HG02610 (cell line): Measurements from ENCODE around the gene IL22RA2.

Experiments
- ATAC-seq: cut with Tn5 transposase; IDR thresholded peaks from one replicate; pipeline ENCODE4 v1.9.1; 2021; ENCODE audit warnings: mild to moderate bottlenecking, moderate library complexity; ENCODE audit not compliant: unreplicated experiment

Gene IL22RA2

DNA sequence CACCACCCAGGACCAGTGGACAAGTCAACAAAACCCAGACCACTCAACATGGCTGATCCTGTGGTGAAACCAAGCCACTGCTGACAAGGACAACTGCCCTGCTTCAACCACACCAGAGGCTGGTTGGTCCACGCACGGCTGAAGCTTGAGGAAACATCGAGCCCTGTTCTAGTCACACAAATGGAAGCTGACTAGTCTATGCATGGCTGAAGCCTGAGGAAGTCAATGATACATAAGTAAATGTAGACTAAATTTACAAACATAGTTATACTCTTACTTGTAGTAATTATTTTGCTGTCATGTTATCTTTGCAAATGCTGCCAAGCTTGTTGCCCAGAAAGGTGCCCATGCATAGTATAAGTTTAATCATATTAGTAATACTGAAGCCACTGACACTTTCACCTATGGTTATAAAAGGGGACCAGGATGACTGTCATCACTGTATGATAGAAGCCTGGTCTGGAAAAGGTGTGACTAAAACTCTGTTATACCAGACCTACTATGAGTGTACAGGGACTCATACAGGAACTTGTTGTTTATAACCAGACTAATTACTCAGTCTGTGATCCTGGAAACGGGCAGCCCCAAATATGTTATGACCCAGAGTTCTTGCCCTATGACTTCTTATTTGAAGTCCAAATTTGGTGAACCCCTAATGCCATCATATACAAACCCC is 5.6 kb downstream of the IL22RA2 start:
- ATAC-seq, result peak; percentile 52

- ATAC-seq, result no peak
These were observed 7.0 kb downstream of the IL22RA2 start for GRCh38 chr6:137166247-137167098.

GRCh38 chr6:137165375-137166246 is 7.8 kb downstream of the IL22RA2 start:
- ATAC-seq, result peak; percentile 49

- no peak for ATAC-seq
These were observed 9.6 kb downstream of the IL22RA2 start for GRCh38 chr6:137163732-137164318.

DNA sequence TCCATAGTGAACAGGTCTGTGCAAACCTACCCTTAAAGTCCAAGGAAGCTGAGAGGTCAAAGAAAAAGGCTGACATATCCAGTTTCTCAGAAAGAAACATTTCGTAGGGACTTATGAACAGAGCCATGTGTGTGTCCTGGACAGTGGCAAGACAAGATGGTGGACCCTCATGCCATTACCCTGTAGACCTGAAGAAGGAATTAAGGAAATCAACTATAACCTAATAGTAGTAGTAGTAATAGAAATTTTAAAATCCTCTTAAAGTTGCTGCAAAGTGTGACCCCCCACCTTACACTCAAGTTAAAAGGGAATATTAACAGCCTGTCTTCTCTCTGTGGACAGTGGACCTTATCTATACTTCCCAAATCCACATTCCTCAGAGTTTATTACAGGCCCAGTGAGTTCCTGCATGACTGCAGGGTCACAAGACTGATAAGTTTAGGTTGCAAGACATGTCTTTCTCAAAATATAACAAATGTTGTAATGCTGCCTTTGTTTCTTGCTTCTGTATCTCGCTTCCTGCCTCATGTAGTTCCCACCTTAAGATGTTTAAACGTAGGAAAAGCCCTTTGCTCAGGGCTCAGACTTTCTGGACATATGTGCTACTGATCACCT is 10.6 kb downstream of the IL22RA2 start:
- ATAC-seq, result no peak

DNA sequence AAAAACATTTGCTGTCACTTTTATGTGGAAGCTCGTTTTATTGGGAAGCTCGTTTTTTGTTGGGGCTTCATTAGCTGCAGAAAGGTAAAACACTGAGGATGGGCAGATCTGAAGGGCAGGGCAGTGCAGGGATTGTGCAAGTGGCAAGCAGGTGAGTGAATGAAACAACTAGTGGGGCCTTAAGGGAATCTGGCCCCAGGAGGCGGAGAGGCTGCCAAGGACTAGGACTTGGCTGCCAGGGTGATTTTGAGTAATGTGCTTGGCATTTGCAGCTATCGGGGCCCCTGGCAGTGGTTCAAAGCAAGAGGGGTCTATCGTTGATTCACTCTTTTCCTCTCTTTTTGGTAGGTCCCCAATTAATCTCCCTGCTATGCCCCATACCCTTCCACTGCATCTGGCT is 11.5 kb downstream of the IL22RA2 start:
- ATAC-seq, result no peak

GRCh38 chr6:137160763-137161162 is 12.7 kb downstream of the IL22RA2 start:
- ATAC-seq, result no peak

DNA sequence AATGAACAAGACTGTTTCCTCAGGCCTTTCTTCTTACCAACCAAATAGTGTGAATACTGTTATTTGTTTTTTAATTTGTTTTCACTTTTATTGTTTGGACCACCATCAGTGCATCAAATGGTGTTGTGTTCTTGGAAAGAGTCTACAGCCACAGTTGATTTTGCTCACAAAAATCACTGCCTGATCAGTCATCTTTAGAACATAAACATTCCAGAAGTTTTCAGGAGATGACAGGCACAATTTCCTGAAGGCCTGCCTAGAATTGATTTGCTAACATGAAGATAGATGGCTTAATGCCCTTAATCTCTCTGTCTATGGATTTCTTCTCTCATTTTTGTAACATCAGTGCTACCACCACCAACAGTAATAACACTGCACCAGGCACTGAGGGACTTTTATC is 13.5 kb downstream of the IL22RA2 start:
- no peak for ATAC-seq

DNA sequence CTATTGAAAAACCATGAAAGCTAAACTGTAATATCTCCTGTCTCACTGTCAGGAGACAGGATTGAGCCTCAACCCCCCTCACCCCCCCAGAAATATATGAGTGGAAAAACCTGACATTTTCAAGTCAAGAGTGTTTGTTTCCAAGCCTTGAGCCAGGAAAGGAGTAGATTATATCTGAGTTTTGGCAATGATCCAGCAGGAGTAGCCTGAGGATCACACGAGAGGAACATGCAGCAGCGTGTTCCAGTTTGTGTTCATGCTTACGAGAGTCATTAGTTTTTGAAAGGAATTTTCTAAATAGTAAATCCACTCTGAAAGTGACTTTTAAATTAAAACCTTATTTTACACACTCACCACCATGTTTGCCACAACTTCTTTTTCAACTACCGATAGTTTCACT is 15.8 kb downstream of the IL22RA2 start:
- ATAC-seq, result no peak

DNA sequence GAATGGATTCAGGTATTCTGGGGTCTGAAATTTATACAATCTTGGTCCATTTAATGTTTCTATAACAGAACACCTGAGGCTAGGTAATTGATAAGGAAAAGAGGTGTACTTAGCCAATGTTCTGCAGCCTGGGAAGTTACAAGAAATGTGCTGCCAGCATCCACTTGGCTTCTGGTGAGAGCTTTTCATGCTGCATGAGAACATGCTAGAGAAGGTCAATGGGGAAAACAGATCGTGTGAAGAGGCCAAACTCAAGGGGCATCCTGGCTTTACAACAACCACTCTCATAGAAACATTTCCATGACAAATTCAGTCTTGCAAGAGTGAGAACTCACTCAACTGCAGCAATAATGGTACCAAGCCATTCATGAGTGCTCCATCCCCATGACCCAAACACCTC is 16.8 kb downstream of the IL22RA2 start:
- no peak for ATAC-seq

DNA sequence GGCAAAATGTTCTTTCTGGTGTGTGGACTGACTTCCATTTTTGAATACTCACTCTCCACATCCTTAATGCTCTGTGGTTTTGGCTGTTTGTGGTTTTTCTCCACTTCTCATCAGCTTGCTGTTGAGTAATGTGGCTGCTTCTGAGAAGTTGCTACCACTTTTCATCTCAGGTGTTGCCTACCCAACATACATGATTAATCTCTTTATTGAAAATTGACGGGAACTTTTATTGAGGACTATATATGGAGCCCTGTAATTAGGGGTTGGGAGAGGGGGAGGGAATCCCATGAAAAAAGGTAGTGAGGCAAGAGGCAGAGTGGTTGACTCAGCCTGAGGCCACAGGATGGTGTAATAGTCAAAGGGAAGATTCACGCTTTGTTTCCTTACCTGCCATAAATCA is 17.6 kb downstream of the IL22RA2 start:
- peak; percentile 79 for ATAC-seq

GRCh38 chr6:137150072-137150471 is 23.4 kb downstream of the IL22RA2 start:
- ATAC-seq, result no peak

- ATAC-seq, result no peak
These were observed 24.4 kb downstream of the IL22RA2 start for GRCh38 chr6:137149035-137149393.

DNA sequence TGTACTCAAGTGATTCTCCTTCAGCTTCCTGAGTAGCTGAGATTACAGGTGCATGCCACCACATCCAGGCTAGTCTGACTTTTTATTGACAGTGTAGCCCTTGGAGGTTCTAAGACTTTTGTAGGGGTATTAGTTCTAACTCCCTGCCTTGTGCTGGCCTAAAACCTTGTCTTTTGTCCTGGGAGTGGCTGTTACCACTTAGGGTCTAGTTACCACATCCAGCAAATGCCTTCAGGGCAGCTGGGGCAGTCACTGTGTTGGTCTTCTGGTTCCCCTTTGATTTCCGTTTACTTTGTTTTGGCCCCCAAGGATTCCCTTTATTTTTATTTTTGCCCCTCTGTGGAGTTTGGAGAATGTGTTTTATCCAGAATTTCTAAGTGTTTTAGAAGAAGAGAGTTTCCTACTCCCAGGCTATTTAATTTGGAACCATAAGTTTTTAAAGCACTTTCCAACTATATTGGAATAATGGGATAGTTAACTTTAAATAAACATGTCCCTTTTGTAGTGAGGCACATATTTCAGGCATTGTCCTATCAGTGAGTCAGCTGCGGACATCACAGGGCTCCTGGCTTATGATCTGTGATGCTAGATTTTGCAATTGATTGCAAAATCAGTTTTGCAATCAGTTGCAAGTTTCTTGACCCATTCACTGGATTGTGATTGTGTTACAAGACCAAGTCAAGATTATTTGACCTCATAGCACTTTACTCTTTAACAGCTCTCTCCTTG is 25.0 kb downstream of the IL22RA2 start:
- no peak for ATAC-seq

DNA sequence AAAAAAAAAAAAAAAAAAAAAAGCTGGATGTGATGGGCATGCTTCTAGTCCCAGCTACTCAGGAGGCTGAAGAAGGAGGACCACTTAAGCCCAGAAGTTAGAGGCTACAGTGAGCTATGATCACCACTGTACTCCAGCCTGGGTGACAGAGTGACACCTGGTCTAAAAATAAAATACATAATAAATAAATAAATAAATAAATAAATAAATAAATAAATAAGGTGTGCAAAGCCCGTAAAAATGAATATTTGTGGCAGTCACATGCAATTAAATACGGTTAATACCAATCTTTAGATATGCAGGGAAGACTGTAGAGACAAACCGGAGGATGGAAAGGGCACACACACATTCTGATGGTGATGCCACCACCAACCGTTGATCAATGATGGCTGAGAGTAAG is 26.2 kb downstream of the IL22RA2 start:
- no peak for ATAC-seq

DNA sequence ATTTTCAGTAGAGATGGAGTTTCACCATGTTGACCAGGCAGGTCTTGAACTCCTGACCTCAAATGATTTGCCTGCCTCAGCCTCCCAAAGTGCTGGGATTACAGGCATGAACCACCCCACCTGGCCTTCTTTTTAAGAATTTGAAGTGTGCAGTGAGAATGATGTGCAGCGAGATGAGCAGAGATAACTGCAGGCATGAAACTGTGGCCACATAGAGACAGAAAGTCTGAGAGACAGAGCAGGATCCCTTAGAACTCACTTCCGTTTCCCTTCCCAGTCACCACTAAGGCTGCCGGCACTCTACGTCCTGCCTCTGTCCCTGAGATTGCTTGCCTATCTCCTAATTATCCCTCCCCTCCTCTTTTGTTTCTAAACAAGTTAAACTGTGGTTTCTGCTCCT is 27.2 kb downstream of the IL22RA2 start:
- no peak for ATAC-seq

DNA sequence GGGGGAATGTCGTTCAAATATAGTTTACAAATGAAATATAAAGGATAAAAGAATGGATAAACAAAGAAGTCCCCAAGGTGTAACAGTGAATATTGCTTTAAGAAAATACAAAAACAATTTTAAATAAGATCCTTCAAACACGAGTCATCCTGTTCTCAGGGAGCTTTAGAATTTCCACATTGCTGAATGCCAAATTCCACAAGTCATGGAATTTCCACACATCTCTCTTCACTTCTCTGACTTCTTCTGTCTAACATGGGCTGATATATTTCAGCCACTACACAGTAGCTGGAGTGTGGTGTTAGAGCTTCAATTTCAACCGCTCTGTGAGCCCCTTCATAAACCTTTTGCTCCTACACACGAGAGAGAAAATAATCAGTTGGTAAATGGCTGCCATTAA is 28.0 kb downstream of the IL22RA2 start:
- ATAC-seq, result no peak

DNA sequence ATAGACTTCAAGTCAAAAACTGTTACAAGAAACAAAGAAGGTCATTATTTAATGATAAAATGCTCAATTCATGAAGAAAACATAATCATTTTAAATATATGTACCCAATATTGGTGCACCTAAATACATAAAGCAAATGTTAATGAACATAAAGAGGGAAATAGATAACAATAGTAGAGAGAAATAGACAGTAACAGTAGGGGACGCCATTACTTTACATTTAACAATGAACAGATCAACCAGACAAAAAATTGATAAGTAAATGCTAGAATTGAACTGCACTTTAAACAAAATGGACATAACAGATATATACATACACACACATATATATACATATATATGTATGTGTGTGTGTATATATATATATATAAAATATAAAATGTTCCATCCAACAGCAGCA is 37.4 kb downstream of the IL22RA2 start:
- no peak for ATAC-seq

- ATAC-seq, result no peak
These were observed 39.0 kb downstream of the IL22RA2 start for GRCh38 chr6:137134483-137134882.

DNA sequence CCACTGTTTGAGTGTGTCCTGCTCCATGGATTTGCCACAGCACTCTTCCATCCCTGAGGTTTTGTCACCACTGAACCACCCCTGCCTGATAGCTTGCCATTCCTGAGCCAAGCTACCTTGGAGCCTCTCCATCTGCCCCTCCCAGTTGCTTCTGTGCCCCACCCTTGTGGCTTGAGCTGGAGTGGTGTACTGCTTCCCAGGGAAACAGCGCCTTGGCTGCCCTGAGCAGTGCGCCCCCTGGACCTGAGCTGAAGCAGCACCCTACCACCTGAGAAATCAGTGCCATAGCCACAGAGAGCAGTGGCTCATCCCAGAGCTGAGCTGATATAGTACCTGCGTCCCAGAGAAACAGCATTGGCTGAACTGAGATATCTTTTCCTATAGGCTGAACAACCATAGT is 40.3 kb downstream of the IL22RA2 start:
- ATAC-seq, result no peak
